K562 (cell line): ENCODE data around the gene LIN28A. TPM values are rescaled to one million over a fixed set of nuclear protein-coding genes. Genes with fewer than 3 reads are reported as not detected.
A peak's percentile ranks its signal among the peaks of the same experiment; 100 is the strongest.

Experiments used
- ESRRA ChIP-seq: fragments of 450-650 bp; IDR thresholded peaks from 2 replicates; pipeline ENCODE4 v1.6.1; 2014; ENCODE audit warnings: low read depth, mild to moderate bottlenecking, moderate library complexity, borderline replicate concordance
- FOS ChIP-seq: IDR thresholded peaks from 3 replicates; pipeline ENCODE4 v1.6.1; 2011; ENCODE audit not compliant: insufficient read length; ENCODE audit errors: extremely low read depth
- GTF2A2 ChIP-seq: IDR thresholded peaks from 2 replicates; pipeline ENCODE4 v1.6.1; 2016; ENCODE audit warnings: mild to moderate bottlenecking, missing genetic modification characterization, missing compliant biosample characterization
- HNRNPUL1 ChIP-seq: fragments of 200-400 bp; formaldehyde crosslinking; IDR thresholded peaks from 2 replicates; pipeline ENCODE4 v1.6.1; 2017; ENCODE audit warnings: low read length
- HOMEZ ChIP-seq: fragments of 250-450 bp; sonication (Bioruptor Pico); IDR thresholded peaks from 2 replicates; pipeline ENCODE4 v1.4.0; 2020; ENCODE audit warnings: mild to moderate bottlenecking, moderate library complexity
- MTA1 ChIP-seq: fragments of 450-650 bp; IDR thresholded peaks from 2 replicates; pipeline ENCODE4 v1.6.1; 2017; ENCODE audit warnings: borderline replicate concordance
- MTA2 ChIP-seq: fragments of 450-650 bp; IDR thresholded peaks from 2 replicates; pipeline ENCODE4 v1.6.1; 2016; ENCODE audit warnings: low read depth
- MYC ChIP-seq, 2 experiments: fragments of 250-450 bp in 1 of 2; sonication (Bioruptor Pico) in 1 of 2; IDR thresholded peaks; 2 replicates each; pipeline versions ENCODE4 v1.5.1 to v1.6.1; 2012 to 2021; ENCODE audit warnings: low read depth in 2 of 2, borderline replicate concordance in 1 of 2, improper control_type of control experiment in 1 of 2, low read length in 1 of 2, mild to moderate bottlenecking in 1 of 2, moderate library complexity in 1 of 2
- SMARCA4 ChIP-seq: fragments of 450-650 bp; IDR thresholded peaks from 2 replicates; pipeline ENCODE4 v1.6.1; 2016
- SOX6 ChIP-seq: fragments of 450-650 bp; IDR thresholded peaks from 2 replicates; pipeline ENCODE4 v1.6.1; 2014; ENCODE audit warnings: mild to moderate bottlenecking
- ZBTB2 ChIP-seq: fragments of 450-650 bp; IDR thresholded peaks from 2 replicates; pipeline ENCODE4 v1.6.1; 2016; ENCODE audit warnings: antibody characterized with exemption
- ZEB2 ChIP-seq: fragments of 450-650 bp; IDR thresholded peaks from 2 replicates; pipeline ENCODE4 v1.6.1; 2016
- ZNF318 ChIP-seq, 2 experiments: fragments of 450-650 bp; IDR thresholded peaks; 2 replicates each; pipeline ENCODE4 v1.6.1; 2016; ENCODE audit warnings: mild to moderate bottlenecking in 2 of 2, borderline replicate concordance in 1 of 2, low read depth in 1 of 2, moderate library complexity in 1 of 2
- polyA plus RNA-seq, 8 experiments: library from polyadenylated mRNA; depleted of rRNA in 4 of 8; stranded (reverse) in 5 of 8; unstranded in 3 of 8; fragments of >200 nt; fragmentation: Nextera tagmentation in 2 of 8; fragmentation: Illumina TruSeq in 1 of 8; extraction: Ambion mirVana in 2 of 8; extraction: Trizol in 1 of 8; gene quantifications; 2 replicates each; pipeline versions ENCODE4 v1.2.1 to v1.2.3, GENCODE V29; 2011 to 2014; ENCODE audit warnings: inconsistent platforms in 1 of 8, missing spikeins in 1 of 8
- total RNA-seq, 7 experiments: library from RNA; depleted of rRNA in 6 of 7; stranded (reverse); fragments of >200 nt in 6 of 7; fragmentation: Illumina TruSeq in 2 of 7; extraction: Trizol in 2 of 7; gene quantifications; 2 replicates each; pipeline versions ENCODE4 v1.2.1 to v1.2.3, GENCODE V29; 2011 to 2021; ENCODE audit warnings: low replicate concordance in 1 of 7

LIN28A gene
- total and polyA plus RNA-seq, 9 of the 15 experiments (the other 6 are each of a cell fraction or from before 2014, with no cell fraction given), result 0.80 to 5.4 (median 3.9) TPM

GRCh38 chr1:26387447-26387846 lies 23.2 kb upstream of the LIN28A start (continued):
- TF ChIP-seq ZEB2 (peak; percentile 92; the same call in 1 of the 2 replicates), ZNF318 (IDR thresholded peaks at IDR 0.05; ENCODE audit: borderline replicate concordance in 1 of 2, low read depth in 1 of 2) (peak in 1 of 2 experiments; percentile 91; a peak in 2 of 4 replicates), MYC (IDR thresholded peaks at IDR 0.05; ENCODE audit: low read depth, low read length) (peak; percentile 26; the same call in 1 of the 2 replicates), MYC (CRISPR knock-in tag; IDR thresholded peaks at IDR 0.05; ENCODE audit: borderline replicate concordance, low read depth) (no peak), SMARCA4 (peak; percentile 95), GTF2A2 (tag) (no peak), FOS (peak; percentile 38), ZBTB2 (peak; percentile 32; the same call in 1 of the 2 replicates), MTA2 (0 out of 2 replicates have a peak, but pooled peaks have one; percentile 14), MTA1 (peak; percentile 69; the same call in 1 of the 2 replicates), ESRRA (peak; percentile 46; the same call in 1 of the 2 replicates), SOX6 (peak; percentile 60), HOMEZ (CRISPR knock-in tag) (no peak), HNRNPUL1 (no peak)
